ENCODE data around the gene SLC30A9. TPM values are rescaled to one million over a fixed set of nuclear protein-coding genes. Genes with fewer than 3 reads are reported as not detected.

Gene SLC30A9
- total and polyA plus RNA-seq, 2 donors (not counting 1 experiment from before 2014, with no cell fraction given) = 56.5 to 65.2 TPM

DNA sequence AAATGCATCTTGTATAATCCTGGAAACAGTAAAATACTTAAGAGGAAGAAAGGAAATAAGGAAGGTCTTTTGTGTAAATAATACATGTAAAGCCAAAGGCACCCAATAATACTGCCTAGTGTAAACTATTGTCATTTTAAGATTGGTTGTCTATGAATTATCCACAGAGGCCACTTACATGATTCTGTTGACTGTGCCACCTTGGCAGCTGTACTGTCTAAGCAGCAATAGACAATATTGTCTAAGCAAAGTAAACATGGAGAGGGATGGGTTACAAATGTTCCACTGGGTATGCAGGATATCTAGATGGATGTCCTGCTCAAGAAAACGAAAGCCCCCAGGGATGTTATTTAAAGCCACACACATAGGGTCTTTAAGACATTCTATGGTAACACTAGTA, 142.7 kb downstream of the SLC30A9 start:
- no peak overlapping the region for H3K27ac ChIP-seq (ENCODE audit: insufficient read depth, low read length)
- TF ChIP-seq EZH2 (IDR thresholded peaks at IDR 0.05; ENCODE audit: low read length, missing control alignments) = no peak
- TF ChIP-seq, protein P1, sequence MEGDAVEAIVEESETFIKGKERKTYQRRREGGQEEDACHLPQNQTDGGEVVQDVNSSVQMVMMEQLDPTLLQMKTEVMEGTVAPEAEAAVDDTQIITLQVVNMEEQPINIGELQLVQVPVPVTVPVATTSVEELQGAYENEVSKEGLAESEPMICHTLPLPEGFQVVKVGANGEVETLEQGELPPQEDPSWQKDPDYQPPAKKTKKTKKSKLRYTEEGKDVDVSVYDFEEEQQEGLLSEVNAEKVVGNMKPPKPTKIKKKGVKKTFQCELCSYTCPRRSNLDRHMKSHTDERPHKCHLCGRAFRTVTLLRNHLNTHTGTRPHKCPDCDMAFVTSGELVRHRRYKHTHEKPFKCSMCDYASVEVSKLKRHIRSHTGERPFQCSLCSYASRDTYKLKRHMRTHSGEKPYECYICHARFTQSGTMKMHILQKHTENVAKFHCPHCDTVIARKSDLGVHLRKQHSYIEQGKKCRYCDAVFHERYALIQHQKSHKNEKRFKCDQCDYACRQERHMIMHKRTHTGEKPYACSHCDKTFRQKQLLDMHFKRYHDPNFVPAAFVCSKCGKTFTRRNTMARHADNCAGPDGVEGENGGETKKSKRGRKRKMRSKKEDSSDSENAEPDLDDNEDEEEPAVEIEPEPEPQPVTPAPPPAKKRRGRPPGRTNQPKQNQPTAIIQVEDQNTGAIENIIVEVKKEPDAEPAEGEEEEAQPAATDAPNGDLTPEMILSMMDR (conservative IDR thresholded peaks at IDR 0.05 in 1 of 2, IDR thresholded peaks at IDR 0.05 in 1 of 2; ENCODE audit: low read depth in 1 of 2, low read length in 2 of 2) = no peak
- H3K9ac ChIP-seq (ENCODE audit: insufficient read depth, low read length) = no peak overlapping the region
- H3K4me2 ChIP-seq (ENCODE audit: extremely low read depth, insufficient read depth, low read length) = no peak overlapping the region
- H4K20me1 ChIP-seq (ENCODE audit: control insufficient read depth, extremely low read depth, insufficient read depth, low read length) = no peaks in the 10 kb centered on the region
- no peaks in the 10 kb centered on the region for H3K4me1 ChIP-seq (ENCODE audit: control insufficient read depth, extremely low read depth, insufficient read depth, low read length)
- H3K4me3 ChIP-seq (replicated peaks in 1 of 4; ENCODE audit: control extremely low read depth in 1 of 4, insufficient read depth in 1 of 4, low read depth in 3 of 4, low read length in 4 of 4) = no peak overlapping the region
- DNase-seq (ENCODE audit: low read depth in 2 of 2) = no peak
- no peak overlapping the region for H2AFZ ChIP-seq (ENCODE audit: low read length)
- H3K36me3 ChIP-seq (ENCODE audit: control insufficient read depth, insufficient read depth, low read length) = no peaks in the 10 kb centered on the region
- no peaks in the 10 kb centered on the region for H3K27me3 ChIP-seq (ENCODE audit: control insufficient read depth, insufficient read depth, low read length)
- H3K9me3 ChIP-seq (ENCODE audit: control insufficient read depth, insufficient read depth, low read depth, low read length) = no peaks in the 10 kb centered on the region
- no peaks in the 10 kb centered on the region for H3K79me2 ChIP-seq (ENCODE audit: control insufficient read depth, insufficient read depth, low read length)

DNA sequence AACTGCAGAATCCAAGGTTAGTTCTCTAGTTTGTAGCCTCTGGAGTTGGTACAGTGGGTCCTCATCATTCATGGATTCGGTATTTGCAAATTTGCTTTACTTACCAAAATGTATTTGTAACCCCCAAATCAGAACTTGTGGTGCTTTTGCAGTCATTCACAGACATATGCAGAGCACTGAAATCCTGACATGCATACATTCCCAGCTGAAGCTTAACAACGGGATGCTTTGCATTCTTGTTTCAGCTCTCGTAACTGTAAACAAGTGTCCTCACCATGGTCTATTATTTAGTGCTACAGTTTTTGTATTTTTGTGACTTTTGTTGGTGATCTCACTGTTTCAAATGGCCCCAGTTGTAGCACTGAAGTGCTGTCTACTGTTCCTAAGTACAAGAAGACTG, 146.0 kb downstream of the SLC30A9 start:
- no peak overlapping the region for H3K27ac ChIP-seq (ENCODE audit: insufficient read depth, low read length)
- no peaks in the 10 kb centered on the region for H3K27me3 ChIP-seq (ENCODE audit: control insufficient read depth, insufficient read depth, low read length)
- no peak overlapping the region for H3K4me3 ChIP-seq (replicated peaks in 1 of 4; ENCODE audit: control extremely low read depth in 1 of 4, insufficient read depth in 1 of 4, low read depth in 3 of 4, low read length in 4 of 4)
- H3K4me1 ChIP-seq (ENCODE audit: control insufficient read depth, extremely low read depth, insufficient read depth, low read length) = no peaks in the 10 kb centered on the region
- no peaks in the 10 kb centered on the region for H3K79me2 ChIP-seq (ENCODE audit: control insufficient read depth, insufficient read depth, low read length)
- H3K9ac ChIP-seq (ENCODE audit: insufficient read depth, low read length) = no peak overlapping the region
- H4K20me1 ChIP-seq (ENCODE audit: control insufficient read depth, extremely low read depth, insufficient read depth, low read length) = no peaks in the 10 kb centered on the region
- H3K36me3 ChIP-seq (ENCODE audit: control insufficient read depth, insufficient read depth, low read length) = no peaks in the 10 kb centered on the region
- no peaks in the 10 kb centered on the region for H3K9me3 ChIP-seq (ENCODE audit: control insufficient read depth, insufficient read depth, low read depth, low read length)
- no peak for TF ChIP-seq EZH2 (IDR thresholded peaks at IDR 0.05; ENCODE audit: low read length, missing control alignments)
- TF ChIP-seq, protein P1 (conservative IDR thresholded peaks at IDR 0.05 in 1 of 2, IDR thresholded peaks at IDR 0.05 in 1 of 2; ENCODE audit: low read depth in 1 of 2, low read length in 2 of 2) = no peak
- H2AFZ ChIP-seq (ENCODE audit: low read length) = no peak overlapping the region
- H3K4me2 ChIP-seq (ENCODE audit: extremely low read depth, insufficient read depth, low read length) = no peak overlapping the region
- DNase-seq (ENCODE audit: low read depth in 2 of 2) = no peak

Other genes with a start within 250 kb of the SLC30A9 start
- gene PHOX2B, start 241.8 kb upstream of the SLC30A9 start, total RNA-seq = not detected in 2 replicates
- not detected in 2 replicates for gene PHOX2B, start 241.8 kb upstream of the SLC30A9 start, polyA plus RNA-seq
- 31.1 and 39.0 TPM in 2 replicates for gene TMEM33, start 55.1 kb upstream of the SLC30A9 start, total RNA-seq
- 39.3 and 39.9 TPM in 2 replicates for gene TMEM33, start 55.1 kb upstream of the SLC30A9 start, polyA plus RNA-seq
- under 0.01 and 0.17 TPM in 2 replicates for gene DCAF4L1, start 8.8 kb upstream of the SLC30A9 start, total RNA-seq
- 0.01 and 0.02 TPM in 2 replicates for gene DCAF4L1, start 8.8 kb upstream of the SLC30A9 start, polyA plus RNA-seq
- under 0.01 TPM in 1 of 2 replicates, not detected in the other for gene BEND4, start 162.1 kb downstream of the SLC30A9 start, total RNA-seq
- 0.02 and 0.03 TPM in 2 replicates for gene BEND4, start 162.1 kb downstream of the SLC30A9 start, polyA plus RNA-seq

Measured in fibroblast of lung (primary cell).